ENCODE data around the gene PCSK6.

- TF ChIP-seq, protein P1, sequence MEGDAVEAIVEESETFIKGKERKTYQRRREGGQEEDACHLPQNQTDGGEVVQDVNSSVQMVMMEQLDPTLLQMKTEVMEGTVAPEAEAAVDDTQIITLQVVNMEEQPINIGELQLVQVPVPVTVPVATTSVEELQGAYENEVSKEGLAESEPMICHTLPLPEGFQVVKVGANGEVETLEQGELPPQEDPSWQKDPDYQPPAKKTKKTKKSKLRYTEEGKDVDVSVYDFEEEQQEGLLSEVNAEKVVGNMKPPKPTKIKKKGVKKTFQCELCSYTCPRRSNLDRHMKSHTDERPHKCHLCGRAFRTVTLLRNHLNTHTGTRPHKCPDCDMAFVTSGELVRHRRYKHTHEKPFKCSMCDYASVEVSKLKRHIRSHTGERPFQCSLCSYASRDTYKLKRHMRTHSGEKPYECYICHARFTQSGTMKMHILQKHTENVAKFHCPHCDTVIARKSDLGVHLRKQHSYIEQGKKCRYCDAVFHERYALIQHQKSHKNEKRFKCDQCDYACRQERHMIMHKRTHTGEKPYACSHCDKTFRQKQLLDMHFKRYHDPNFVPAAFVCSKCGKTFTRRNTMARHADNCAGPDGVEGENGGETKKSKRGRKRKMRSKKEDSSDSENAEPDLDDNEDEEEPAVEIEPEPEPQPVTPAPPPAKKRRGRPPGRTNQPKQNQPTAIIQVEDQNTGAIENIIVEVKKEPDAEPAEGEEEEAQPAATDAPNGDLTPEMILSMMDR (IDR thresholded peaks at IDR 0.05; ENCODE audit: low read length), result no peak
- TF ChIP-seq EZH2 (optimal IDR thresholded peaks at IDR 0.05; ENCODE audit: low read depth, low read length), result no peak
Observed at GRCh38 chr15:101502572-101503295, 13.2 kb upstream of the PCSK6 start.

Data from MM.1S (cell line).